Stimulated activated CD4-positive, alpha-beta T cell treated with anti-CD3 and anti-CD28 coated beads, Interleukin-2, amount 100 ng/mL, for 48 hours (primary cell): ENCODE results near the gene TSPYL4.

ENCODE experiments used
- DNase-seq, 2 donors: peaks; one replicate each; pipeline ENCODE4 v3.0.0-alpha.2; 2020

TSPYL4 gene

DNA sequence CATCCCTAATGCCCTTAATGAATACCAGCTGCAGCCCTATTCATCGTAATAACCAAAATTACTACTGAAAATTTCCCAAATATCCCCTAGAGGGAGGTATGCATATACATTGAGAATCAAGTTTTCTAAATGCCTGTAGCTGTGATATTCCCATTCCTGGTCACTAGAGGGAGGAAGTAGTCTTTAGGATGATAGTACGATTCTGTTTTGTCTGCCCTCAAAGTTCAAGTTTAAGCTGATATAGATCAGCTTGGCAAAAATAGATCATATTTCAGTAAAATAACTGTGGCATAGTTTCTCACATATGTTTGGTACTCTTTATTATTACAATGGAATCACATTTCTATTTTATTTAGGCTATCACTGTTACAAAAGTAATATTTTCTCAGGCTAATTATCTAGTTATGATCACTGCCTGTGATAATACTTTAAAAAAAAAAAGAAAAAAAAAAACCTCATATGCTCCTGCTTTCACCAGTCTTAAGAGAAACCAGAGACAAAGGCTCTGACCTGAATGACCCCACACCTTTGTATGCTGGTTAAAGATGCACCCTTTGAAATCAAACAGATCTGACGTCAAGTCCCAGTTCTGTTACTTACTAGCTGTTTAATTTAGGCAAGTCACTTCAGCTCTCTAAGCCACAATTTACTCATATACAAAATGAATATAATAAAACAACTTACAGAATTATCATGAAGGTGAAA is 14.9 kb upstream of the TSPYL4 start:
- no peak for DNase-seq

GRCh38 chr6:116267836-116268588 is 14.1 kb upstream of the TSPYL4 start:
- no peak for DNase-seq

- no peak for DNase-seq
Observed at GRCh38 chr6:116266803-116267202, 12.9 kb upstream of the TSPYL4 start.

DNA sequence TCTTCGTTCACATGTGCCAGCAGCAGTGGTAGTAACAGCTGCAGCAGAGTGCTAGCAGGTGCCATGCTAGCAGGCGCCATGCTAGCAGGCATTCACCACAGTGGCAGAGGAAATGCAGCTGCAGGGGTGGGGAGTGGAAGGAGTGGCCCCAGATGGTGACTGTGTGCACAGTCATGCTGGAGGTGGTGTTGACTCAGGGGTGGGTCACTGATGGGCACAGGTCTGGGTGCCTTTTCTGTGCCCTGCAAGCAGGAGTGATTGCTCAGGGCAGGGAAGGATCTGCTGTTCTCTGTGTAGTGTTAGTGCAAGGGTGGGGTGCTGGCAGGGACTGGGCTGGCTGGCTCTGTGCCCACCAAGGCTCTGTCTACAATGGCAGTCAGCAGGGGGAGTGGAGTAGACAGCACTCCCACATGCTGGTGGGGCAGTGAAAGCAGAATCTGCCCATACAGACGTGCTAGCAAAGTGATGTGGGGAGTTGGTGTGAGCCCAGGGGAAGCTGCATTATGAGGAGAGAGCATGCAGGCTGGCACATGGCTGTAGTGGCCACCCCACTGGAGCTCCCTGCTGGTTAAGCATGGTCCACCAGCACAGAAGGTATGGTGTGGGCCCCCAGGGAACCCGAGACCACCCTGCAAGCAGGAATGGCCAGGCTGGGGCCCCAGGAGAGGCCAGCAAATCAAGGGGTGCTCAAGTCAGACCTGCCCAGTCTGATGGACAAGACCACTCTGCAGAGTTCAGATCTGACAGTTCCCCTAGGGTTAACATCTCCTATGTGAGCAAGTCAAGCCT is 11.4 kb upstream of the TSPYL4 start:
- no peak for DNase-seq

GRCh38 chr6:116263353-116263752 is 9.5 kb upstream of the TSPYL4 start:
- DNase-seq, result no peak

DNA sequence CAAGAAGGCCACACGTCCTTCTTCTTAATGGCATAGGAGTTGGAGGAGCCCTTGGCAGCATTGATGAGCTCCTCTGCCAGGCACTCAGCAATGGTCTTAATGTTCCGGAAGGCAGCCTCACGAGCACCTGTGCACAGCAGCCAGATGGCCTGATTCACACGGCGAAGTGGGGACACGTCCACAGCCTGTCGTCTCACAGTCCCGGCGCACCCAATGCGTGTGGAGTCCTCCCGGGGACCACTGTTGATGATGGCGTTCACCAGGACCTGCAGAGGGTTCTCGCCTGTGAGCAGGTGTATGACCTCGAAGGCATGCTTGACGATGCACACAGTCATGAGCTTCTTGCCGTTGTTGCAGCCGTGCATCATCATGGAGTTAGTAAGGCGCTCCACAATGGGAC is 4.6 kb upstream of the TSPYL4 start:
- no peak for DNase-seq

- no peak for DNase-seq
Observed at GRCh38 chr6:116256694-116257093, 2.8 kb upstream of the TSPYL4 start.

- no peak for DNase-seq
Observed at GRCh38 chr6:116255246-116255800, 1.4 kb upstream of the TSPYL4 start.

DNA sequence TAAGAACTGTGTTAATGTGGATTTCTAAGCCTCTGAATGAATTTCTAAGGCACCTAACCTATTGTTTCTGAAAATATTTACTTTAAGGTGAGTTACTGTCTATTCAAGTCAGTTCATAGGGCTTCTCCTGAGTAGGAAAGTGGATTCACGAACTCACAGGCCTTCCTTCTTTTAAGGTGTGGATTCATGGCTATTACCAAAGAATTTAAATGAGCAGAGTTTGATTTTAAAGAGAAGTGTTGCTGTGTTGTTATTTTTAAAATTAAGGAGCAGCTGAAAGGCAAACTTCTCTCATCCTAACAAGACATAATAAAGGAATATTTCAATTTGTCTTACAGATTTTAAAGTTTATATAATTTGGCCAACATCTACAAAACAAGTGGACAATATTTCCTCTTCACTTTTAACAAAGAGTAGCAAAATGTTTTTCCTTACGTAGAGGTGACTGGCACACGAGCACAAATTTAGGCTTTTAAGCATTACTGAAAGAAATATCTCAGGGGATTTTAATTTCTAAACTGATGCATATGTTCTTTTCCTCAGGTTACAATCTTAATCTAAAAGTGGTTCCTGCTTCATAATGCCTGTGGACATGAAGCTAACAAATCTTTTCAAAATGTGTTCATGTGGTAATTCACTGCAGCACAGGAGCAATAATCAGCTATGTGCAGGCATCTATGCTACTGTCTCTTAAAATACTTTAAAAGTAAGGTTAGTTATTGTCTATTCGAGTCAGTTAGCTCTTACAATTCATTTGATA is 602 bp upstream of the TSPYL4 start:
- no peak for DNase-seq

- DNase-seq, result no peak
Observed at GRCh38 chr6:116253188-116253504, 729 bp downstream of the TSPYL4 start.

DNA sequence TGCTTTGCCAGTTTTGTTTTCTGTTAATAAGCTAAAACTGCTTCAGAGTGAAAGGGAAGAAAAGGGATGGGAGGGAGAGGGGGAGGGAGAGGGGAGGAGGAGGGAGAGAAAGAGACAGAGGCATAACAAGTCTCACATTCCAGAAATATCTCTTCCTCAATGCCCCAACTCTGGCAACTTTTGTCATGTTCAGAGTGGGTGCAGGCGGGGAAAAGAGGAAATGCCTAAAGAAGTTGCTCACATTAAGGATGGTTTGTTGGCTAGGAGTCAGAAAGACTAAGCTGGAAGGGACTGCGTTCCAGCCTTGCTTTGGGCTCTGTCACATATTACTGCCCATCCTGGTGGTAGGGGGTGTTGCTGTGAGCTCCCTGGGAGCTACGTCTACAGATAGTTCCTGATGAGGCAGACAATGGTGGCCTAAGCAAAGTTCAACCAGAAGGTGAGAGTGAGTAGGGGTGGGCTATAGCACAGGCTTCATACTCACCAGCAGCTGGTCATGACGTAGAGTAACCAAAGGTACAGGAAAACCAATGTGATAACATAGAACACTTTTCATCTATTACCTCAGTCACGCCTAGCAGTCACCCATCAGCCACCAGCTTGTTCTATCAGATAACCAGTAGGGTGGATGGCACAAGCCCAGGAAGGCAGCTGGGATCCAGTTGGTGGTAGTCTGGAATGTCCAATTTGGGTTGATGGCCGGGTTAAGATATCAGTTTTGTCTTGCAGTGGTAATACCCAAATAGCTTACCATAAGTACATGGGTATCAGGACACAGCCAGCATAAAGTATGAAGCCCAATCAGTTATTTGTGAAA is 2.1 kb downstream of the TSPYL4 start:
- no peak for DNase-seq

DNA sequence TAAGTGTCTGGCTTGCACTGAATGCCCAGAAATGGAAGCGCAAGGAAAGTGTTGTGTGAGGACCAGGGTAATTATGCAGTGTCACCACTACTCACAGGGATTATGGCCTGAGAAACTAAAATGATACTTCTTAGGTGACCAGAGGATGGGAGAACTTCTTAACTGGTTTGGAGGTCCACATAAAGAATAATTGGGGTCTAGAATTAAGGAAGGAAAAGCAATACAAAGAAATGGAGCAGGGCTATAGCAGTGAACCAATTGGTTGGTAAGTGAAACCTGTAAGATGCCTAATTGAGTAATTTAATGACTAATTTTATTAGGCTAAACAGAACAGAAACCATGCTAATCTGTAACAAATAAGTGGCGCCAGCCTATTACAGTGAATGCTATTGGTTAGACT is 5.3 kb downstream of the TSPYL4 start:
- DNase-seq, result no peak

DNA sequence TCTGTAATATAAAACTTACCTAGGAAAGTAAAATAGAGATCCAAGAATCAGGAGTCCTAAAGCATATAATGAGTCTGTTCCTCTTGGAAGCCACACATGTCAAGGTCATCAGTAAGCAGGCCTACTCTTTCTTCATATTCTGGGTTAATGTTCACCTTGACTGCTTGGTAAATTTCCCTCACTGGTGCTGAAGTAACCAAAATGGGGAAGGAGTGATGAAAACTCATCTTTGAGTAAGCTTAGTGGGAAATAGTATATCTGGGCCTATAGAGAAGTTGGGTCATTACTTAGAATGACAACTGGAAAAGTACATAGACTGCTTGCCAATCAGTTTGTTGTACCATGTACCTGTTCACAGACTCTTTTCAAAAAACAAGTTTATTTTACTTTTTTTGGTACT is 6.6 kb downstream of the TSPYL4 start:
- DNase-seq, result no peak

DNA sequence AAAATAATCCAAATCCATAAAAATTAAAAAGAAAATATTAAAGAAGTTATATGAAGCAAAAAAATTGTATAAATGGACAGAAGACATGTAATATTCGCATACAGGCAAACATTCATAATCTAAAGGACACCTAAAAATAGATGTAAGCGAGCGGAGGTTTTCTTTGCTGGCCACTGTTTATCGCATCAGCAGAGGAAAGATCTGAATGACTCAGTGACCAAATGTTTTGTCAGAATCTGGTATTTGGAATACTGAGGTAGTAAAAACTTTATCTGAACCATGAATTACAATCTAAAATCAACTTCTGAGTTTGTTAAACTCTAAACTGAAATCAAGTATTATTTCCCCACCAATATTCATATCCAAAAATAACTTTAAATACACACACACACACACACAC is 7.8 kb downstream of the TSPYL4 start:
- DNase-seq, result no peak

- no peak for DNase-seq
Observed at GRCh38 chr6:116244284-116244683, 9.6 kb downstream of the TSPYL4 start.

- no peak for DNase-seq
Observed at GRCh38 chr6:116239856-116240255, 14.0 kb downstream of the TSPYL4 start.

GRCh38 chr6:116239256-116239655 is 14.6 kb downstream of the TSPYL4 start:
- DNase-seq, result no peak

DNA sequence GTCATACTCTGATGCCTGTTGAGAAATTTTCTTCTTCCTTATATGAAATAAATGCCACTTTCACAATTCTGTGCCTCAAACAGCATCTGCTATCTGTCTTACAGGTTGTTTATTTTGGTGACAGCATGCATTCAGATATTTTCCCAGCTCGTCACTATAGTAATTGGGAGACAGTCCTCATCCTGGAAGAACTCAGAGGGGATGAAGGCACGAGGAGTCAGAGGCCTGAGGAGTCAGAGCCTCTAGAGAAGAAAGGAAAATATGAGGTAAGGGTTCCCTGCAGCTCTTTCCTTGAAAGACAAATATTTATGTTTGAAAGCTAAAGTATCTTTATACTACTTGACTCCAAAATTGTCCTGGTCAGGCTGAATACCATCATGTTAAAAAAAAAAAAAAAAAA is 15.8 kb downstream of the TSPYL4 start:
- DNase-seq, result no peak

GRCh38 chr6:116234689-116235088 is 19.2 kb downstream of the TSPYL4 start:
- DNase-seq, result no peak

DNA sequence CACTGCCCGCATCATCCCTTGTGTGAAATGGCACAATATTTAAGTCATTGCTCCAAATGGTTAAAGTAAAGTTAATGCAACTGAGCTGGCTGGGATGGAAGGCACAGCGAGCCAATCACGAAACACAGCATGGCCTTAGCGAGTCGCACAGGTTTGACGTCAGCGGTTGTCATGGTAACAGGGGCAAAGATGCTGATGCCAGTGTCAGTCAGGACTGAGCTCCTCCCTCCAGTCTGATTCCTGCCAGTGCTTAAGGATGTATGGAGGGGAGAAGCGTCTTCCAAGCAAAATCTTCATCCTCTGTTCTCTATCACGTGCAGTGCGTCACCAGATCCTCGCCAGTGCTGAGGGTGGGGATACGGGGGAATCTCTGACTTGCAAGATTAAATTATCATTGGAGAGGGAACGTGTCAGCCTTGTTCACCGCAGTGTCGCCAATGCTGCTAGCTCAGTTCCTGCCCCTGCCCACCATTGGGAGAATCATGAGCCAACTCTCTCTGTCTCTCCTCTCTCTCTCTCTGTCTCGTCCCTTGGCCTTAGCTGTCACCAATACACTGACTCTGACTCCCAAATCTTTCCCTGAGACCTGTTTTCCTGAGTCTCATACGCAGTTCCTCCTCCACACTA is 24.5 kb downstream of the TSPYL4 start:
- no peak for DNase-seq

- no peak for DNase-seq
Observed at GRCh38 chr6:116223355-116223754, 30.5 kb downstream of the TSPYL4 start.

GRCh38 chr6:116221911-116222310 is 32.0 kb downstream of the TSPYL4 start:
- DNase-seq, result no peak
